ENCODE results near the gene CDYL2.

The CDYL2 gene

DNA sequence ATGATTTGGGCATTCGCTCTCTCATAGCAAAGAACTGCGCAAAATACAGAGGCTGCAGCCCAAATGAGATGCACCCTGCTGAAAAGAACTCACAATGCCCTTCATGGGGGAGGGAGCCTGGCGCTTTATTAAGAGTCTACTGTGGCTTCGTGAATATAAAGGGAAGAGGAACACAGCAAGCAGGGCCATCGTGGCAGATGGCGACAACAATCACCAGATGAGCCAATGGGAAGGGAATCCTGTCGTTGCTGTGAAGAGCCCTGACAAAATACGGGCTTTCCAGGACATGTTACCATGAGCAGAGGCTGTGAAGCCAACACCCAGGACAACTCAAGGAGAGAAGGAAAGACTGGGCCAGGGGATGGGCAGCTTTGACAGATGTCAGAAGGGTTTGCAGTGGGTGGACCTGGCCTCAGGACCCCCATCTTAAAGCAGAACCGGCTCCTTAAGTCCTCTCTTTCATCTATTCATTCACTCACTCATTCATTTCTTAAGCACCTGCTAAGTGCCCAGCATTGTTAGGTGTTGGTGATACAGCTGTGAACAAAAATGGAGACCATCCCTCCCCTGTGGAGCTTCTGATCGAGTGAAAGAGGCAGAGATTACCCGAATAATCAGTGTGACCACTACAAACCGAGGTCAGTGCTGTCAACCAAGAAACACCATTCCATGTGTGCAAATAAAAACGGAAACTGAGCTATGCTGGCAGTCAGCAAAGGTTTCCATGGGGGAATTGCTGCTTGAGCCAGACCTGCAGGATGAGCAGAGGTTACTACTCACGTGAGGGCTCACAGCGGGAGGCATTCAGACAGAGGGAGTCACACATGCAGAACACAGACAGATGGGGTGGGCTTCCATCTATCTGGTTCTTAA is 137.8 kb downstream of the CDYL2 start:
- DNase-seq = no peak

GRCh38 chr16:80665356-80665755 is 139.0 kb downstream of the CDYL2 start:
- no peak for DNase-seq

- DNase-seq = no peak
Observed at GRCh38 chr16:80664786-80665185, 139.6 kb downstream of the CDYL2 start.

GRCh38 chr16:80664226-80664625 is 140.2 kb downstream of the CDYL2 start:
- DNase-seq = no peak

GRCh38 chr16:80663078-80663477 is 141.3 kb downstream of the CDYL2 start:
- no peak for DNase-seq

DNA sequence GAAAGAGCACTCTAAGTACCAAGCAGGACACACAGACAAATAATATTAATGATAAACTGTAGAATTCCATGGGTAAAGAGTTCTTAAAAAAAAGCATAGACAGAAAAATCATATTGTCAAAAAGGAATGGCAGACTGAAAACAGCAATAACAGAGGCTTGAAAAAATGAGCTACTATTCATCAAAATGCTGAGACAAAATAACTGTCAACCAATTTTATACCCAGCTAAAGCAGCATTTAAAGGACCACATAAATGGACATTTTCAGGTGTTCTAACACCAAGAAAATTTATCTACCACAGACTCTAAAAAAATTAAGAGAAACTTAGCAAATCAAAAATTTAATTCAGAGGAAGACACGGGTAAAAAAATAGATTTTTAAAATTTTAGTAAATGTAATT is 144.5 kb downstream of the CDYL2 start:
- no peak for DNase-seq

GRCh38 chr16:80656711-80657150 is 147.7 kb downstream of the CDYL2 start:
- DNase-seq = peak; percentile 40

- no peak for DNase-seq
Observed at GRCh38 chr16:80656161-80656560, 148.2 kb downstream of the CDYL2 start.

DNA sequence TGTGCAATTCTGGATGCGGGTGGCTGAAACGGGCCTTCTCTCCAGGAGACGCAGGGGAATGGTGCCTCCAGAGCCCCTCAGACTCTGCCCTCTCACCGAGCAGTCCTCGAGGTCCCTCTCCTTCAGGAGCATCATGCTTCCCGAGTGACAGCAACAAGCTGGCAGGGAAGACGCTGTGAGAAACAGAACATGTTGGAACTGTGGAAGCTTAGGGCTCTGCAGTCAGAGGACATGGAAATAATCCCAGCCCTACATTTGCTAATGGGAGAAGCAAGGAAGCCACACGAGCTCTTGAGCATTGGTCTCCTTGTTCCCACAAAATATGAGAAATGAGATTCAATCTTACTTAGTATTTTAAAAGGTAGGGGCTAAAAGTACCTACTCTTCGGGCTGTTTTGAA is 148.6 kb downstream of the CDYL2 start:
- no peak for DNase-seq

DNA sequence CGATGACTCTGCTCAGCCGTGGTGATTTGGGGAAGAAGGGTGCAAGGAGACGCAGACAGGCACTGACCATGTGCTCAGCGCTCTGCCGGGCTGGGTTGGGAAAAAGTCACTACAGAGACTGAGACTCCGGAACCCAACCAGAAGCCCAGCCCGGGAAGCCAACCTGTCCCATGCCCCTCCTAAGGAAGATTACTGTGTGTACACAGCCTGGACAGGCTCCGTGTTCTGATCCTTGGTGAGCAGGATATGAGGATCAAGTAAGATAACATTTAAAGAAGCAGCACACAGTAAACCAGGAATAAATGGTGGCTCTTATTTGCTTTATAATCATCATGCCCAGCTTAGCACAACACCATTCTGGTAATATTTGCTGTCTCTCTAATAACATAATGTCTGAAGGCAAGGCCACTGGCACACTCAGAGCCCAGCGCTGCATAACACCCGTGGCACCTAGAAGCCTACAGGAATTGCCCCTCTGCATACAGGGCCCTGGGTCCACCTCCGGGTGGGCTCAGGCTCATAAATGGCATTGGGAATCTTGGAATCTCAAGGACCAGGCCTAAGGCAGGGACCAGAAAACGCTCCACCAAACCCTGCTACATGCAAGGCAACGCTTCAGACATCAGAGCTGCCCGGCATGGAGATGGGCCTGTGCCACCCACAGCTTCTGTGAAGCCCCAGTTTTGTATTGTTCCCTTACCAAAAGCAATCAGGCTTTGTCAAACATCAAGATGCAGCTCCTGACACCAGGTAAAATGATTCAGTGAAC is 150.1 kb downstream of the CDYL2 start:
- no peak for DNase-seq

GRCh38 chr16:80652441-80652840 is 152.0 kb downstream of the CDYL2 start:
- DNase-seq = no peak

DNA sequence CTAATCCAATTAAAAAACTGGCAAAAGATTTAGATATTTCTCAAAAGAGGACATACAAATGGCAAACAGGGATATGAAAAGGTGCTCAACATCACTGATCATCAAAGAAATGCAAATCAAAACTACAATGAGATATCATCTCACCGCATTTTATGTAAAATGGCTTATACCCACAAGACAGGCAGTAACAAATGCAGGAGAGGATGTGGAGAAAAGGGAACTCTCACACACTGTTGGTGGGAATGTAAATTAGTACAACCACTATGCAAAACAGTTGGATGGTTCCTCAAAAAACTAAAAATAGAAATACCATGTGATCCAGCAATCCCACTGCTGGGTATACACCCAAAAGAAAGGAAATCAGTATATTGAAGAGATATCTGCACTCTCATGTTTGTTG is 154.1 kb downstream of the CDYL2 start:
- DNase-seq = peak; percentile 13

GRCh38 chr16:80640316-80640715 is 164.1 kb downstream of the CDYL2 start:
- DNase-seq = no peak

- no peak for DNase-seq
Observed at GRCh38 chr16:80639636-80640035, 164.8 kb downstream of the CDYL2 start.

- no peak for DNase-seq
Observed at GRCh38 chr16:80637621-80638020, 166.8 kb downstream of the CDYL2 start.

DNA sequence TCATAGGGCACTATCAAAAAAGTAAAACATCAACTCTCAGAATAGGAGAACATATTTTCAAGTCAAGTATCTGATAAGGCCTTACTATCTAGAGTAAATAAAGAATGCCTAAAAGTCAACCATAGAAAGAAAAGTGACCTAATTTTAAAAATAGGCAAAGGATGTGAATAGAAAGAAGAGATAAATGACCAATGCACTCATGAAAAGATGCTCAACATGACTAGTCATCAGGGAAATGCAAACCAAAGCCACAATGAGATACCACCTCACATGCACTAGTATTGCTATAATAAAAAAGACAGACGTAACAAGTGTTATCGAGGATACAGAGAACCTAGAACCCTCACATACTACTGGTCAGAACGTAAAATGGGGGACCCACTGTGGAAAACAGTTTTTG is 172.8 kb downstream of the CDYL2 start:
- no peak for DNase-seq

DNA sequence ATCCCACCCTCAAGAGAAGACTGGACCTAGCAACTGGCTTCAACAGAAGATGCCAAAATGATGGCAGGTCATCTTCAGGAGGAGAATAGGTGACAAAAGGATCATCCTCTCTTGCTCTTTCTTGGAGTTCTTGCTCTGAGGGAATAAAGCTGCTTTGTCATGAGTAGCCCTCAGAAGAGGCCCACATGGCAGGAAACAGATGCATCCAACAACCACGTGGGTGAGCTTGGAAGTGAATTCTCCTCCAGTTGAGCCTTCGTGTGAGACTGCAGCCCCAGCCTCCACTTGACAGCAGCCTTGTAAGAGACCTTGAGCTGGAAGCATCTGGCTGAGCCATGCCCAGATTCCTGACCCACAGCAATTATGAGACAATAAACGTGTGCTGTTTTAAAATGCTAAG is 176.1 kb downstream of the CDYL2 start:
- DNase-seq = no peak

DNA sequence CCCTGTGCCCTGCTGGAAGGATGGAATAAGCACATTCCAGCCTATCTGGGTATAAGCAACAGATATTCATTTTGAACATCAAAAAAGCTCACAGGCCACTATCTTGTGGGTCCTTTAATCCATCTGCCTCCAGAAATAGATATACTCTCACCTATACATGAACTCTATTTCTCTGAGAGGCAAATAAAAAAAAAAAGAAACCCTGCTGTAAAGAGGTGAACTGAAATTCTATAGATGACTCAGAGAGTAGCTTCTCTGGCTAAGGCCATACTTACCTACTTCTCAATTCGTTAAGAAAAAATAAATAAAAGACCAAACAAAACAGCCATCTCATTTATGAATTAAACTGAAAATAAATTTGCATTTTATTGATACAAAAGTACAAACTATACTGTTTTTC is 177.3 kb downstream of the CDYL2 start:
- DNase-seq = no peak

DNA sequence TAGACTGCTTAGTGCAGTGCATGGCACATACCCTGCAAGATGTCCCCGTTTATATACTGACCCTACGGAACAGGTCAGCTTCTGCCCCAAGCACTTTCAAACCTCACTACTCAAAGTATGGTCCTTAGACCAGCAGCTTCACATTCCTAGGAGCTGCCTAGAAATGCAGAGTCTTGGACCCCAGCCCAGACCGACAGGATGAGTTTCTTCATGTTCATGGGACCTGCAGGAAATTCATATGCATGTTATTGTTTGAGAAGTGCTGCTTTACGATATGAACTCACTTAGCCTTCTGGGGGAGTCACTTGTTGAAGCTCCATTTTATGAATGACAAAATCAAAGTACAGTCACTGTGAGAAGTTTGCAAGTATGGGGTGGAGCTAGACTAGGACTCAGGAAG is 181.0 kb downstream of the CDYL2 start:
- no peak for DNase-seq

DNA sequence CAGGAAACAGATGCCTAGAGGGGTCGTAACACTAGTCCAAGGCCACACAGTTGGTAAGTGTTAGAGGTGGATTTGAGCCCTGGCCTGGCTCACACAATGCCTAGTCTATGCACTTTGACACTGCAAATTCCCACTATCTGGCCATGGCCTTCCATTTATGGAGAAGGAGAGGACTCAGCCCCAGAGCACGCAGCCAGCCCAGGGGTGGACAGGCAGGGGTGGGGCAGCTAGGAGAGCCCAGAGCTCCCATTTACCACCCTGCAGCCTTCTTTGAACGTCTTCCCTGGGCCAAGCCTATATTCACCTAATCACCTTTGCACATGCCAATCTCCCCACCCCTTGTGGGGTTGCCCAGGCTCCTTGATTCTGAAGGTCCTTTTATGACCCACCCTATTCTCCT is 182.4 kb downstream of the CDYL2 start:
- no peak for DNase-seq

DNA sequence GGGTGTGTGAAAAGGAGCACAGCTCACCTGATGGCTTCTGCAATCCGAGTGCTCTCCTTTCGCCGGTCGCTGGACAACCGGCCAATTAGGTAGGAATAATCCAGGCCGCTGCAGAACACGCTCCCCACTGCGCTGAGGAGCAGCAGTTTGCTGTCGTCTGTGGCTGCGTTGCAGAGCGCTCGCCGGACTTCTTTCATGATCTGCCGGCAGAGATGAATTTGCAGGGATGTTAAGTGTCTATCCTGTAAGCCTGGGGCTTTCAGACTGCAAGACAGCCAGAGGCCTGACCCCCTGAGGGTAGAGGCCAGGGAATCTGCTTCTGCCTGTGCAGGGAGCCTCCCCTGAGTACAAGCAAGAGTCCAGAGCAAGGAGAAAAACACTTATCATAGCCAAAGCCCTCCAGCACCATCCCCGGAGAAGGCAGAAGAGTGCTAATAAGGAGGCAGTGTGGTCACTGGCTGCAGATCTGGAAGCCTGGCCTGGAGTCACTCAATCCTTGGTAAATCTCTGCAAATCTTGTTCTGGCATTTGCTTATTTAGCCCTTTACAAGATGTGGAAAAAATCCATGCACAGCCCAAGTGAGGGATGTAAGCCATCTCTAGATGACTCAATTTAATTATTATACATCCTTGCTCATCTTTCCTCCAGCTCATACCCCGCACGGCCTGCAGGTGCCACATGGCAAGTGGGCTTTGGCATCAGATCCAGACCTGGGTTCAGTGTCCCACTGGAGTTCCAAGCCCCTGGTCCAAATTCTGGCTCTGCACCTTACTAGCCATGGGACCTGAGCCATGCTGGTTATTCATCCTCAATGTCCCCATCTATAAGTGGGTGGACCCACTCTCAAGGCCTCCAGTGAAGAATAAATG is 183.4 kb downstream of the CDYL2 start:
- DNase-seq = no peak

DNA sequence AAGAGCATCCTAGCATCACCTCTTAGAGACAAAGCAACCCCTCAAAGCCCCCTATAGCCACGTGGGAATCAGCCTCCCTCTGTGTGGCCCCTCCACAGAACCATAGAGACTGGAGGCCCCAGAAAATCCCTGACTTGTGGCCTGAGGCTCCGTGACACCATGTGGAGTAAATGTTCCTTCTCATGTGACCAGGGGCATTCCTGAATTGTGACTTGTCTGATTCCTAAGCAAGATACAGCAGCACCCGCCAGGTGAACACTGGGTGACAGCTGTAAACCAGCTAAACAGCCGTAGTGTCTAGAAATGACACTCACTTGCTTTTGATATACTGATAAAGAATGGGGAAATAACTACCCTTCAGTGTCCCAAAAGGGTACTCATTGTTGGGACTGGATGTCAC is 184.6 kb downstream of the CDYL2 start:
- DNase-seq = no peak
